ENCODE data around the gene HIP1. TPM values are rescaled to one million over a fixed set of nuclear protein-coding genes. Genes with fewer than 3 reads are reported as not detected.

HIP1 gene
- total RNA-seq, 1 experiment from 2014 or later: 5.3 TPM

DNA sequence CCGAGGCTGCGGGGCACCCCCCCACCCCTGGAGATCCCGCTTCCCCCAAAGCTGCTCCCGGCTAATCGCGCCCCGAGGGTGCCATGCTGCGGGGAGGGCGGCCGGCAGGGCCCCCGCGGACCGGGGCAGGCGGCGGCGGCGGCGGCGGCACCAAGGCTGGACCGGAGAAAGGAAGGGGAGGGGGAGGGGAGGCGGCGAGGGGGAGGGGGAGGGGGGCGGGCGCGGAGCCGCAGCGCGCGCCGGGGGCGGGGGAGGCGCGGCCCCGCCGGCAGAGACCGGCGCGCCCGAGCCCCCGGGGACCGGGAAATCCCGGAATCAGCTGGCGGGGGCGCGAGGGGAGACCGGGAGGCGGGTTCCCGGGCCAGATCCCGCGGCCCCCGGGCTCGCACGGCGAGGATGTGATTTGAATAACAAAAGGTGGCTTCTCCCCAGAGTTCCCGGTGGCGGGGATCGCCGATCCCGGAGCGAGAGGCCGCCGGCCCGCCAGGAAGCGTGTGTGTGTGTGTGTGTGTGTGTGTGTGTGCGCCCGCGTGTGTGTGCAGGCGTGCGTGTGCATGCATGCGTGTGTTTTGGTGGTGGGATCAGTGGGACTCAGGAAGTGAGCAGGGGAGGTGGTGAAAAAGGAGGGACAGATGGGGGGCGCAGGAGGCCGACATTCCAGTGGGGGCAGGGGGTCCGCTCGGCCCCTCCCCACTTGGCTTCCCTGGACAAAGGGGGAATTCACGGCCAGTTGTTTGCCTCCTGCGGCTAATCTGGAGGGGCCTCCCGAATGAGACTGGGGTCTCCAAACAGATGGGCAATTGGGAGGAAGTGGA is 99.5 kb downstream of the HIP1 start:
- no peaks in the 10 kb centered on the region for H3K79me2 ChIP-seq (ENCODE audit: low read length)
- no peak overlapping the region for H3K27ac ChIP-seq (ENCODE audit: low read length)
- ChIA-PET POLR2A (ENCODE audit: unreplicated experiment) (no interaction called here), CTCF (no interaction called here)
- H3K9me2 ChIP-seq (replicated peaks; ENCODE audit: low read length): no peaks in the 10 kb centered on the region
- H3K9me3 ChIP-seq (ENCODE audit: low read length): no peaks in the 10 kb centered on the region
- H3K4me1 ChIP-seq (ENCODE audit: insufficient read depth, low read length): peaks cover 5% of the 10 kb centered on the region
- no peaks in the 10 kb centered on the region for H3K27me3 ChIP-seq (ENCODE audit: low read length)
- TF ChIP-seq EZH2 (IDR thresholded peaks at IDR 0.05; ENCODE audit: low read length, unreplicated experiment) (no peak), EZH2phosphoT487 (IDR thresholded peaks at IDR 0.05; ENCODE audit: borderline replicate concordance, low read length) (no peak)
- TF ChIP-seq, protein P1, sequence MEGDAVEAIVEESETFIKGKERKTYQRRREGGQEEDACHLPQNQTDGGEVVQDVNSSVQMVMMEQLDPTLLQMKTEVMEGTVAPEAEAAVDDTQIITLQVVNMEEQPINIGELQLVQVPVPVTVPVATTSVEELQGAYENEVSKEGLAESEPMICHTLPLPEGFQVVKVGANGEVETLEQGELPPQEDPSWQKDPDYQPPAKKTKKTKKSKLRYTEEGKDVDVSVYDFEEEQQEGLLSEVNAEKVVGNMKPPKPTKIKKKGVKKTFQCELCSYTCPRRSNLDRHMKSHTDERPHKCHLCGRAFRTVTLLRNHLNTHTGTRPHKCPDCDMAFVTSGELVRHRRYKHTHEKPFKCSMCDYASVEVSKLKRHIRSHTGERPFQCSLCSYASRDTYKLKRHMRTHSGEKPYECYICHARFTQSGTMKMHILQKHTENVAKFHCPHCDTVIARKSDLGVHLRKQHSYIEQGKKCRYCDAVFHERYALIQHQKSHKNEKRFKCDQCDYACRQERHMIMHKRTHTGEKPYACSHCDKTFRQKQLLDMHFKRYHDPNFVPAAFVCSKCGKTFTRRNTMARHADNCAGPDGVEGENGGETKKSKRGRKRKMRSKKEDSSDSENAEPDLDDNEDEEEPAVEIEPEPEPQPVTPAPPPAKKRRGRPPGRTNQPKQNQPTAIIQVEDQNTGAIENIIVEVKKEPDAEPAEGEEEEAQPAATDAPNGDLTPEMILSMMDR (conservative IDR thresholded peaks at IDR 0.05; ENCODE audit: low read depth, low read length): no peak
- intact Hi-C loops (cut with micrococcal nuclease): no loop called here
- ATAC-seq: peak; percentile 40
- no peaks in the 10 kb centered on the region for H4K20me1 ChIP-seq (ENCODE audit: low read length)
- H3K4me3 ChIP-seq (ENCODE audit: low read length): peak overlapping the region; percentile 87
- H3K4me2 ChIP-seq (ENCODE audit: low read length): peak overlapping the region; percentile 99
- H2AFZ ChIP-seq (ENCODE audit: low read length): peak overlapping the region; percentile 94
- peak; percentile 21 for DNase-seq
- H3K9ac ChIP-seq (ENCODE audit: low read length): peak overlapping the region; percentile 69
- no peaks in the 10 kb centered on the region for H3F3A ChIP-seq (ENCODE audit: low read length, unreplicated experiment)
- no TSS peak for BruUV-seq (replicated peaks)
- H3K36me3 ChIP-seq (ENCODE audit: low read depth, low read length): no peaks in the 10 kb centered on the region

DNA sequence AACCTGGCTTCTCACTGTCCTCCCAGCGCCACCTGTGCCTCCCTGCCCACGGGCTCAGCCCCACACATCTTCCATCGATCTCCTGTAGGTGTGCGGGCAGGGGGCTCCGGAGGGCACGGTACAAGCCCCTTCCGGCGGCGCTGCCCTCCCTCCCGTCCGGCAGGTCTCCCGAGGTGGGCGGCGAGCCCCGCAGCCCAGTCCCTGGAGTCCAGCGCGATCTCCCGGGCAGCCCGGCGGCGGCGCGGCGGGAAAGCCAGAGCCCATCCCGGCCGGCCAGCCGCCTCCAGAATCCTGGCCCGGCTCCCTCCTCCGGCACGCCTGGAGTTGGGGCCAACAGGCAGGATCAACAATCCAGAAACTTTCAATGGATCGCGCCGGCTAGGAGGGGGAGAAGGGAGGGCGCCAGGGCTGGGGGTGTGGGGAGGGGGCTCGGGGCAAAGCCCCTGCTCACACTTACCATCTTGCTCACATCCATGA is 100.1 kb downstream of the HIP1 start:
- DNase-seq (peak; percentile 35), ATAC-seq (peak; percentile 76)
- Histone ChIP-seq H3K79me2 (ENCODE audit: low read length) (no peaks in the 10 kb centered on the region), H3K9me3 (ENCODE audit: low read length) (no peaks in the 10 kb centered on the region), H4K20me1 (ENCODE audit: low read length) (no peaks in the 10 kb centered on the region), H3K4me3 (ENCODE audit: low read length) (peak overlapping the region; percentile 87), H3F3A (ENCODE audit: low read length, unreplicated experiment) (no peaks in the 10 kb centered on the region), H3K36me3 (ENCODE audit: low read depth, low read length) (no peaks in the 10 kb centered on the region), H3K27me3 (ENCODE audit: low read length) (no peaks in the 10 kb centered on the region), H3K27ac (ENCODE audit: low read length) (no peak overlapping the region), H3K9me2 (replicated peaks; ENCODE audit: low read length) (no peaks in the 10 kb centered on the region), H3K4me1 (ENCODE audit: insufficient read depth, low read length) (peaks cover 5% of the 10 kb centered on the region), H3K4me2 (ENCODE audit: low read length) (peak overlapping the region; percentile 99), H2AFZ (ENCODE audit: low read length) (peak overlapping the region; percentile 85), H3K9ac (ENCODE audit: low read length) (peak overlapping the region; percentile 45)
- ChIA-PET CTCF (no interaction called here), POLR2A (ENCODE audit: unreplicated experiment) (no interaction called here)
- BruUV-seq (replicated peaks): no TSS peak
- TF ChIP-seq, protein P1 (conservative IDR thresholded peaks at IDR 0.05; ENCODE audit: low read depth, low read length): peak; percentile 21; the same call in 1 of the 2 replicates
- TF ChIP-seq EZH2 (IDR thresholded peaks at IDR 0.05; ENCODE audit: low read length, unreplicated experiment): no peak
- intact Hi-C loops (cut with micrococcal nuclease): no loop called here

Measured in PC-3 (cell line).